Natural killer cell treated with Interleukin-12 subunit alpha and Interleukin-12 subunit beta and Interleukin-15 and Interleukin-18, amount 100 ng/mL, for 72 hours (primary cell): Measurements from ENCODE around the gene TBC1D2. TPM values are rescaled to one million over a fixed set of nuclear protein-coding genes. Genes with fewer than 3 reads are reported as not detected.

Experiments used
- ATAC-seq, 2 donors: fragments of 150-1000 bp; cut with Tn5 transposase in 1 of 2; sonication (Bioruptor Pico), chemical (Tn5 transposase) in 1 of 2; 2 replicates each; pipeline ENCODE4 v1.10.0; 2021
- DNase-seq: peaks from one replicate; pipeline ENCODE4 v3.0.0; 2022; ENCODE audit warnings: low spot score
- H3K27ac Mint-ChIP-seq, 2 donors: 1 replicate in 1 of 2; 2 replicates in 1 of 2; pipeline ENCODE4 v1.8.0; 2022; ENCODE audit warnings: mixed read lengths in 2 of 2, mild to moderate bottlenecking in 1 of 2, moderate library complexity in 1 of 2
- H3K27me3 Mint-ChIP-seq, 2 donors: 1 replicate in 1 of 2; 2 replicates in 1 of 2; pipeline ENCODE4 v1.8.0; 2022; ENCODE audit warnings: mixed read lengths in 2 of 2
- H3K36me3 Mint-ChIP-seq: one replicate; pipeline ENCODE4 v1.8.0; 2022; ENCODE audit warnings: mixed read lengths
- H3K4me1 Mint-ChIP-seq, 2 donors: 1 replicate in 1 of 2; 2 replicates in 1 of 2; pipeline ENCODE4 v1.8.0; 2022; ENCODE audit warnings: low read depth in 2 of 2, mixed read lengths in 2 of 2, mild to moderate bottlenecking in 1 of 2
- H3K4me3 Mint-ChIP-seq: one replicate; pipeline ENCODE4 v1.8.0; 2022; ENCODE audit warnings: mixed read lengths
- H3K9me3 Mint-ChIP-seq: 2 replicates; pipeline ENCODE4 v1.8.0; 2022; ENCODE audit warnings: mixed read lengths
- total RNA-seq, 2 donors: library from RNA; stranded (reverse); gene quantifications; one replicate each; pipeline ENCODE4 v1.2.3, GENCODE V29; 2022

TBC1D2 gene
- total RNA-seq, 2 donors from 2014 or later: 3.9 to 4.2 TPM

DNA sequence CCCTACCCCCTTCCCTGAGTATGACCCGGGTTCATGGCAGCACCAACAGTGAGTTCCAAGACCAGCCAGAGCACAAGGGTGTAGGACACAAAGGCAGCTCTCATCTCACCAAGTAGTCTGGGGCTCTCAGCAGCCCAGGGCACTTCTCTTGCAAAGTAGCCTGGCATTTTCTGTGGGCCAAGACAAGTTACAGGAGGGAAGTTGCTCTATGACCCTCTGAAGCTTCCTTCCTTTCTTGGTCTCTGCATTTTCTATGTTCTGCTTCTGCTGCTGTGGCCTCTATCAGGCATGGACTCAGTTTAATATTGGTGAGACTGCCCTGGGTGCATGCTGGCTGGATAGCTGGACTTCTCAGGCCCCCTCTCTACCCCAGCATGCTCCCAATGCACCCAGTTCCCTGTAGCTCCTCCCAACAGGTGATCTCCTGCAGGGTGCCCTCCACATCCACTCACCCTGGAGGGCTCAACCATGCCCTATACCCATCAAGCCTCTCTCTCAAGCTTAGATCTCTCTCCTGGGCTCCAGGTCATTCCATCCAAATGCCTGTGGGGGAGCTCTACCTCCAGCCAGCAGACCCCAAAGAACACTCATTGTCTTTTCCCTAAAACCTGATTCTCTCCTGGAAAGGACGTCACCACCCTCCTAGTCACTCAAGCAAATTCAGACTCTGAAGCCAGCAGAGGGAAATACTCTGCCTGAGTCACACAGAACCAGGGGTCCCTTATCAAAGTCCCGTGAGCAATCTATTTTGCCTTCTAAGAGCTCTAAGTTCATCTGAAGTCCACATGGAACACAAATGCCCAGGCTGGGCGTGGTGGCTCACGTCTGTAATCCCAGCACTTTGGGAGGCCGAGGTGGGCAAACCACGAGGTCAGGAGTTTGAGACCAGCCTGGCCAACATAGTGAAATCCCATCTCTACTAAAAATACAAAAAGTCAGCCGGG is 13.8 kb downstream of the TBC1D2 start:
- Mint-ChIP-seq H3K27ac (no peak overlapping the region), H3K36me3 (no peaks in the 10 kb centered on the region), H3K9me3 (no peaks in the 10 kb centered on the region), H3K4me3 (no peak overlapping the region), H3K27me3 (no peaks in the 10 kb centered on the region), H3K4me1 (no peaks in the 10 kb centered on the region)
- ATAC-seq: no peak
- DNase-seq: no peak

DNA sequence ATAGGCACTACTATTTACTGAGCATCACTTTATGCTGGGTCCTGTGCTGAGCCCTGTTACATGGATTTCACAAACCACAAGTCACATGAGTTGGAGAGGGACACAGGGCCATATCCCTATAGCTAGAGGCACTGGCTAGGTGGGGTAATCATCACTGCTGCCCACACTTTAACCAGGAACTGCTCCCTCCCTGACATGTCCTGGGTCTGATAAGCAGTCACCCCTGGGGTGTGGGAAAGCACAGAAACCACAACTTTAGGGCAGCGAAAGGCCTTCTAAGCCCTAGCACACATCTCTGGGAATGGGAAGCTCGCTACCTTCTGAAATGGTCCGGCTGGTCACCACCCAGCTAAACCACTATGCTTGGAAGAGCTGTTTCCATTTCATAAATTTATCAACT is 15.0 kb downstream of the TBC1D2 start:
- Mint-ChIP-seq H3K36me3 (no peaks in the 10 kb centered on the region), H3K27ac (no peak overlapping the region), H3K27me3 (no peaks in the 10 kb centered on the region), H3K9me3 (no peaks in the 10 kb centered on the region), H3K4me1 (no peaks in the 10 kb centered on the region), H3K4me3 (no peak overlapping the region)
- DNase-seq (no peak), ATAC-seq (no peak)

- Mint-ChIP-seq H3K27me3 (no peaks in the 10 kb centered on the region), H3K27ac (no peak overlapping the region), H3K36me3 (no peaks in the 10 kb centered on the region), H3K9me3 (no peaks in the 10 kb centered on the region), H3K4me3 (no peak overlapping the region), H3K4me1 (no peaks in the 10 kb centered on the region)
- DNase-seq (no peak), ATAC-seq (no peak)
Measured at GRCh38 chr9:98236901-98237487, 18.5 kb downstream of the TBC1D2 start.

DNA sequence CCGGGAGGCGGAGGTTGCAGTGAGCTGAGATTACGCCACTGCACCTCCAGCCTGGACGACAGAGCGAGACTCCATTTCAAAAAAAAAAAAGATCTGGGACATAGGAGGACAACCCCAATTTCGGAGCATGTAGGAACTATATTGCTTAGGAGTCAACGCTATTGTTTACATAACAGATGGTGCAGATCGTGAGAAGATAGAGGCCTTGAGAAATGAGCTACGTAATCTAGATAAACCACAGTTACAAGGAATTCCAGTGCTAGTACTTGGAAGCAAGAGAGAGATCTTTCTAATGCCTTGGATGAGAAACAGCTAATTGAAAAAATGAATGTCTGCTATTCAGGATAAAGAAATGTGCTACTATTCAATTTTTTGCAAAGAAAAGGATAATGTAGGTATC is 20.3 kb downstream of the TBC1D2 start:
- Mint-ChIP-seq H3K36me3 (no peaks in the 10 kb centered on the region), H3K27me3 (no peaks in the 10 kb centered on the region), H3K27ac (no peak overlapping the region), H3K9me3 (no peaks in the 10 kb centered on the region), H3K4me1 (no peaks in the 10 kb centered on the region), H3K4me3 (no peak overlapping the region)
- no peak for ATAC-seq
- no peak for DNase-seq

- no peaks in the 10 kb centered on the region for H3K4me1 Mint-ChIP-seq
- no peaks in the 10 kb centered on the region for H3K36me3 Mint-ChIP-seq
- no peaks in the 10 kb centered on the region for H3K27me3 Mint-ChIP-seq
- no peak for ATAC-seq
- DNase-seq: no peak
- H3K27ac Mint-ChIP-seq: no peak overlapping the region
- H3K9me3 Mint-ChIP-seq: no peaks in the 10 kb centered on the region
- H3K4me3 Mint-ChIP-seq: no peak overlapping the region
Measured at GRCh38 chr9:98234245-98234825, 21.1 kb downstream of the TBC1D2 start.

- no peak overlapping the region for H3K4me3 Mint-ChIP-seq
- ATAC-seq (no peak), DNase-seq (no peak)
- H3K27me3 Mint-ChIP-seq: no peaks in the 10 kb centered on the region
- H3K9me3 Mint-ChIP-seq: no peaks in the 10 kb centered on the region
- no peaks in the 10 kb centered on the region for H3K36me3 Mint-ChIP-seq
- no peaks in the 10 kb centered on the region for H3K4me1 Mint-ChIP-seq
- H3K27ac Mint-ChIP-seq: no peak overlapping the region
Measured at GRCh38 chr9:98232926-98233325, 22.5 kb downstream of the TBC1D2 start.

DNA sequence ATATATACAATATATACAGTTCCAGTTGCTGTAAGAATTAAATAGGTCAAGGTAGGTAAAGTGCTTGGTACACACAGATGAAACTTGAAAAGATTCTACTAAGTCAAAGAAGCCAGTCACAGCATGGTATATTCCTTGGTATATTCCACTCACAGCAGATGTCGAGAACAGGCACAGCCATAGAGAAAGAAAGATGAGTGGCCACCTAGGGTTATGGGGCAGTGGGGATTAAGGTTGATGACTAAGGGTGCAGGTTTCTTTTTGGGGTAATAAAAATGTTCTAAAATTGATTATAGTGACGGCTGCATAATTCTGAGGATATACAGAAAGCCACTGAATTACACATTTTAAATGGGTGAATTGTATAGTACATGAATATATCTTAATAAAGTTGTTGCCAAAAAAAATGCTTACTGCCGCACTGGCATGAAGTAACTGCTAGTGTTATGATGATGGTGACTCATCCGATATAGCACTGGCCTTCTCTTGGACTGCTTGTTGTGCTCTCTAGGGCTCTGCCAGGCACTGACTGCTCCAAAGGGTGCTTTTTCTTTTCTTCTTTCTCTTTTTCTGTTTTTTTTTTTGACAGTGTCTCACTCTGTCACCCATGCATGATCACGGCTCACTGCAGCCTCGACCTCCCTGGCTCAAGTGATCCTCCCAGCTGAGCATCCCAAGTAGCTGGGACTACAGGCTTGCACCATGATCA is 23.5 kb downstream of the TBC1D2 start:
- Mint-ChIP-seq H3K4me1 (no peaks in the 10 kb centered on the region), H3K27ac (no peak overlapping the region), H3K36me3 (no peaks in the 10 kb centered on the region), H3K9me3 (no peaks in the 10 kb centered on the region), H3K27me3 (no peaks in the 10 kb centered on the region), H3K4me3 (no peak overlapping the region)
- ATAC-seq (no peak), DNase-seq (no peak)

GRCh38 chr9:98230789-98231188 is 24.7 kb downstream of the TBC1D2 start:
- H3K9me3 Mint-ChIP-seq: no peaks in the 10 kb centered on the region
- H3K27ac Mint-ChIP-seq: no peak overlapping the region
- H3K4me3 Mint-ChIP-seq: no peak overlapping the region
- no peak for DNase-seq
- H3K36me3 Mint-ChIP-seq: no peaks in the 10 kb centered on the region
- no peaks in the 10 kb centered on the region for H3K4me1 Mint-ChIP-seq
- ATAC-seq: no peak
- no peaks in the 10 kb centered on the region for H3K27me3 Mint-ChIP-seq

DNA sequence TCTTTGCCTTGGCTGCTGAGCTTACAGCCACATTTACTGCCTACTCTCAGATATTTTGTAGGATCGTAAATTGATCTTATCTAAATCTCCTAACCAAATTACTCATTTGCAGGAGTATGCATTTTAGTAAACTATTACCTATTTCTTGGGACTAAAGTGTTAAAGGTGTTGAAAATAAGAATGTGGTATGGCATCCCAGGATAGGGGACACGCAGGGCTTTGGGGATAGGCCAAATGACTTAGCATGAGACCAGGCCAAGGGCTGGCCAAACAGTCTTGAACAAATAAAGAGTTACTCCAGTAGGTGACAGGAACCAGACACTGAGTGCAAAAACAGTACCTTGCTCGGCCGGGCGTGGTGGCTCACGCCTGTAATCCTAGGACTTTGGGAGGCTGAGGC is 25.1 kb downstream of the TBC1D2 start:
- Mint-ChIP-seq H3K36me3 (no peaks in the 10 kb centered on the region), H3K27me3 (no peaks in the 10 kb centered on the region), H3K27ac (no peak overlapping the region)

GRCh38 chr9:98229620-98230019 is 25.8 kb downstream of the TBC1D2 start:
- no peaks in the 10 kb centered on the region for H3K36me3 Mint-ChIP-seq
- H3K27ac Mint-ChIP-seq: no peak overlapping the region
- no peak for DNase-seq

More for the DNA sequence above, 25.1 kb downstream of the TBC1D2 start:
- Mint-ChIP-seq H3K4me3 (no peak overlapping the region), H3K9me3 (no peaks in the 10 kb centered on the region), H3K4me1 (no peaks in the 10 kb centered on the region)
- no peak for ATAC-seq
- no peak for DNase-seq

GRCh38 chr9:98229090-98229395 is 26.4 kb downstream of the TBC1D2 start:
- DNase-seq: no peak
- no peaks in the 10 kb centered on the region for H3K4me1 Mint-ChIP-seq
- no peaks in the 10 kb centered on the region for H3K36me3 Mint-ChIP-seq
- ATAC-seq: no peak
- no peak overlapping the region for H3K27ac Mint-ChIP-seq
- no peaks in the 10 kb centered on the region for H3K27me3 Mint-ChIP-seq
- no peaks in the 10 kb centered on the region for H3K9me3 Mint-ChIP-seq
- H3K4me3 Mint-ChIP-seq: no peak overlapping the region

More at GRCh38 chr9:98229620-98230019, 25.8 kb downstream of the TBC1D2 start:
- no peak overlapping the region for H3K4me3 Mint-ChIP-seq
- no peaks in the 10 kb centered on the region for H3K4me1 Mint-ChIP-seq
- no peak for ATAC-seq
- no peaks in the 10 kb centered on the region for H3K9me3 Mint-ChIP-seq
- no peaks in the 10 kb centered on the region for H3K27me3 Mint-ChIP-seq

GRCh38 chr9:98228392-98229089 is 26.9 kb downstream of the TBC1D2 start:
- Mint-ChIP-seq H3K36me3 (no peaks in the 10 kb centered on the region), H3K27ac (no peak overlapping the region), H3K4me1 (no peaks in the 10 kb centered on the region), H3K4me3 (no peak overlapping the region), H3K9me3 (no peaks in the 10 kb centered on the region), H3K27me3 (no peaks in the 10 kb centered on the region)
- ATAC-seq (no peak), DNase-seq (no peak)

- Mint-ChIP-seq H3K9me3 (no peaks in the 10 kb centered on the region), H3K27me3 (no peaks in the 10 kb centered on the region), H3K4me3 (no peak overlapping the region), H3K27ac (no peak overlapping the region), H3K4me1 (no peaks in the 10 kb centered on the region), H3K36me3 (no peaks in the 10 kb centered on the region)
- DNase-seq: no peak
- no peak for ATAC-seq
Measured at GRCh38 chr9:98227883-98228282, 27.6 kb downstream of the TBC1D2 start.
